Keratinocyte (primary cell): ENCODE measurements around the gene SLC44A5. TPM values are rescaled to one million over a fixed set of nuclear protein-coding genes. Genes with fewer than 3 reads are reported as not detected.

Experiments
- DNase-seq: peaks from one replicate; pipeline ENCODE4 v3.0.0-alpha.2; 2011; ENCODE audit warnings: low read depth, missing footprints, low spot score
- FAIRE-seq: peaks from 2 replicates; lab custom pipeline; 2011; peaks lifted over from hg19 to GRCh38; lab: Jason Lieb, UNC
- H2AFZ ChIP-seq: 2 replicates; pipeline ENCODE4 v1.6.0; 2012; ENCODE audit warnings: low read length, control low read depth, inconsistent platforms; ENCODE audit not compliant: control insufficient read depth
- H3K27ac ChIP-seq: 2 replicates; pipeline ENCODE4 v1.5.1; 2011; ENCODE audit warnings: low read length; ENCODE audit not compliant: control insufficient read depth, insufficient read depth
- H3K27me3 ChIP-seq: 3 replicates; pipeline ENCODE4 v1.6.0; 2011; ENCODE audit warnings: low read length; ENCODE audit not compliant: control insufficient read depth, insufficient read depth; ENCODE audit errors: extremely low read depth
- H3K36me3 ChIP-seq, 2 experiments: 2 replicates in 1 of 2; 3 replicates in 1 of 2; pipeline ENCODE4 v1.5.1; 2011; ENCODE audit warnings: low read length in 2 of 2, mild to moderate bottlenecking in 1 of 2; ENCODE audit not compliant: control insufficient read depth in 2 of 2, insufficient read depth in 2 of 2; ENCODE audit errors: extremely low read depth in 1 of 2
- H3K4me1 ChIP-seq: 3 replicates; pipeline ENCODE4 v1.5.1; 2011; ENCODE audit warnings: low read length; ENCODE audit not compliant: control insufficient read depth, insufficient read depth; ENCODE audit errors: extremely low read depth
- H3K4me2 ChIP-seq: 3 replicates; pipeline ENCODE4 v1.6.0; 2011; ENCODE audit warnings: low read depth, low read length; ENCODE audit not compliant: control insufficient read depth, insufficient read depth; ENCODE audit errors: extremely low read depth
- H3K4me3 ChIP-seq, 3 experiments: fragments of 200-600 bp in 1 of 3; sonication (generic) in 1 of 3; 2 replicates in 2 of 3; 3 replicates in 1 of 3; pipeline ENCODE4 v1.5.1; 2011 to 2016; ENCODE audit warnings: low read length in 3 of 3, mild to moderate bottlenecking in 3 of 3, control low read depth in 2 of 3, inconsistent platforms in 1 of 3, low read depth in 1 of 3, mixed read lengths in 1 of 3, mixed run types in 1 of 3, moderate library complexity in 1 of 3; ENCODE audit not compliant: control insufficient read depth in 2 of 3, insufficient read depth in 2 of 3; ENCODE audit errors: extremely low read depth in 1 of 3
- H3K79me2 ChIP-seq: 2 replicates; pipeline ENCODE4 v1.6.0; 2012; ENCODE audit warnings: low read length; ENCODE audit not compliant: control insufficient read depth, insufficient read depth
- H3K9ac ChIP-seq: 3 replicates; pipeline ENCODE4 v1.6.0; 2011; ENCODE audit warnings: low read length; ENCODE audit not compliant: control insufficient read depth, insufficient read depth; ENCODE audit errors: extremely low read depth
- H3K9me1 ChIP-seq: 3 replicates; pipeline ENCODE4 v1.6.0; 2011; ENCODE audit warnings: low read length; ENCODE audit not compliant: control insufficient read depth, insufficient read depth; ENCODE audit errors: extremely low read depth
- H3K9me3 ChIP-seq: 2 replicates; pipeline ENCODE4 v1.5.1; 2012; ENCODE audit warnings: low read depth, low read length; ENCODE audit not compliant: control insufficient read depth
- H4K20me1 ChIP-seq: 3 replicates; pipeline ENCODE4 v1.6.0; 2011; ENCODE audit warnings: low read length; ENCODE audit not compliant: control insufficient read depth, insufficient read depth; ENCODE audit errors: extremely low read depth
- EZH2 ChIP-seq: IDR thresholded peaks from one replicate; pipeline ENCODE4 v1.6.1; 2012; ENCODE audit warnings: inconsistent platforms, mild to moderate bottlenecking, low read length, moderate library complexity
- dilution Hi-C: fragments of 300-500 bp; cut with MboI; formaldehyde crosslinking; loops from one replicate; pipeline ENCODE4 v1.7.0; 2020; ENCODE audit warnings: low sequenced_read_pairs; ENCODE audit not compliant: extremely low pct_ligation_motif_present
- polyA plus RNA-seq, 5 experiments: library from polyadenylated mRNA; depleted of rRNA in 3 of 5; stranded (reverse) in 3 of 5; stranded (forward) in 1 of 5; unstranded in 1 of 5; fragments of >200 nt; gene quantifications; 1 replicate in 1 of 5; 2 replicates in 3 of 5; 3 replicates in 1 of 5; pipeline versions ENCODE4 v1.2.1 to v1.2.3, GENCODE V29; 2011 to 2012; ENCODE audit warnings: missing spikeins in 2 of 5, low read depth in 1 of 5, low replicate concordance in 1 of 5
- TF ChIP-seq, protein P1 (sequence below), 3 experiments: IDR thresholded peaks in 1 of 3; conservative IDR thresholded peaks in 1 of 3; optimal IDR thresholded peaks in 1 of 3; 2 replicates in 2 of 3; 3 replicates in 1 of 3; pipeline versions ENCODE3 to v1.5.1; 2011; ENCODE audit warnings: low read length in 3 of 3, mild to moderate bottlenecking in 3 of 3, moderate library complexity in 2 of 3, control low read depth in 1 of 3, inconsistent platforms in 1 of 3; ENCODE audit not compliant: insufficient read depth in 2 of 3; ENCODE audit errors: extremely low read depth in 1 of 3

Gene SLC44A5
- polyA plus RNA-seq, 1 donor (not counting 4 experiments of a cell fraction or from before 2014, with no cell fraction given): 0.72 TPM

- H4K20me1 ChIP-seq: no peaks in the 10 kb centered on the region
- H3K9me3 ChIP-seq: no peaks in the 10 kb centered on the region
- no peaks in the 10 kb centered on the region for H3K27me3 ChIP-seq
- no peak for FAIRE-seq
- H3K9me1 ChIP-seq: no peaks in the 10 kb centered on the region
- DNase-seq: no peak
- H3K4me1 ChIP-seq: no peaks in the 10 kb centered on the region
- no peaks in the 10 kb centered on the region for H3K79me2 ChIP-seq
- no peak overlapping the region for H3K4me3 ChIP-seq
- dilution Hi-C loops: no loop called here
- no peak overlapping the region for H3K27ac ChIP-seq
- H3K9ac ChIP-seq: no peak overlapping the region
- no peak for TF ChIP-seq EZH2
- no peak overlapping the region for H3K4me2 ChIP-seq
- H3K36me3 ChIP-seq: no peaks in the 10 kb centered on the region
- no peak overlapping the region for H2AFZ ChIP-seq
These were observed 139.7 kb downstream of the SLC44A5 start for GRCh38 chr1:75471252-75471651.

- Histone ChIP-seq H3K4me1 (no peaks in the 10 kb centered on the region), H3K9me3 (no peaks in the 10 kb centered on the region), H3K9ac (no peak overlapping the region), H2AFZ (no peak overlapping the region), H3K27ac (no peak overlapping the region), H3K36me3 (no peaks in the 10 kb centered on the region), H3K27me3 (no peaks in the 10 kb centered on the region), H3K9me1 (no peaks in the 10 kb centered on the region), H3K79me2 (no peaks in the 10 kb centered on the region), H4K20me1 (no peaks in the 10 kb centered on the region), H3K4me2 (no peak overlapping the region), H3K4me3 (no peak overlapping the region)
- DNase-seq: no peak
- no peak for TF ChIP-seq EZH2
- TF ChIP-seq, protein P1, sequence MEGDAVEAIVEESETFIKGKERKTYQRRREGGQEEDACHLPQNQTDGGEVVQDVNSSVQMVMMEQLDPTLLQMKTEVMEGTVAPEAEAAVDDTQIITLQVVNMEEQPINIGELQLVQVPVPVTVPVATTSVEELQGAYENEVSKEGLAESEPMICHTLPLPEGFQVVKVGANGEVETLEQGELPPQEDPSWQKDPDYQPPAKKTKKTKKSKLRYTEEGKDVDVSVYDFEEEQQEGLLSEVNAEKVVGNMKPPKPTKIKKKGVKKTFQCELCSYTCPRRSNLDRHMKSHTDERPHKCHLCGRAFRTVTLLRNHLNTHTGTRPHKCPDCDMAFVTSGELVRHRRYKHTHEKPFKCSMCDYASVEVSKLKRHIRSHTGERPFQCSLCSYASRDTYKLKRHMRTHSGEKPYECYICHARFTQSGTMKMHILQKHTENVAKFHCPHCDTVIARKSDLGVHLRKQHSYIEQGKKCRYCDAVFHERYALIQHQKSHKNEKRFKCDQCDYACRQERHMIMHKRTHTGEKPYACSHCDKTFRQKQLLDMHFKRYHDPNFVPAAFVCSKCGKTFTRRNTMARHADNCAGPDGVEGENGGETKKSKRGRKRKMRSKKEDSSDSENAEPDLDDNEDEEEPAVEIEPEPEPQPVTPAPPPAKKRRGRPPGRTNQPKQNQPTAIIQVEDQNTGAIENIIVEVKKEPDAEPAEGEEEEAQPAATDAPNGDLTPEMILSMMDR (optimal IDR thresholded peaks at IDR 0.05 in 1 of 3, IDR thresholded peaks at IDR 0.05 in 1 of 3, conservative IDR thresholded peaks at IDR 0.05 in 1 of 3; ENCODE audit: extremely low read depth in 1 of 3, insufficient read depth in 2 of 3, low read length in 3 of 3): no peak
- dilution Hi-C loops: no loop called here
- FAIRE-seq: no peak
These were observed 140.5 kb downstream of the SLC44A5 start for GRCh38 chr1:75470448-75470847.

DNA sequence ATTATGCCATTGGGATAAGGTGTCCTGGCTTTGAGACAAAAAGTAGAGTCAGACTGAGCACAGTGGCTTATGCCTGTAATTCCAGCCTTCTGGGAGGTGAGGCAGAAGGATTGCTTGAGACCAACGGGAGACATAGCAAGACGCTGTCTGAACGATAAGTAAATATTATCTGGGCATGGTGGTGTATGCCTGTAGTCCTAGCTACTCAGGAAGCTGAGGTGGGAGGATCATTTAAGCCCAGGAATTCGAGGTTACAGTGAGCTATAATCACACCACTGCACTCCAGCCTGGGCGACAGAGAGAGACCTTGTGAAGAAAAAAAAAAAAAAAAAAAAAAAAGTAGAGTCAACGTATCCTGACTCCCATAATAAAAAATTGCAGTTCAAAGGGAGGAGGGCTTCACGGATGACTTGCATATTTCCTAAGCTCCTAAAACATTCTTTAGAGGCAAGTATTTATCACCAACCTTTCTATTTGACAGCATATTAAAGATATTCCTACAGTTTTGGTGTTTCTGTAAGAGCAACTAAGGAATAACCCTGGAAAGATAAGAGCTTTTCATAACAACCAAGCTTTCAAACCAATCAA is 141.2 kb downstream of the SLC44A5 start:
- FAIRE-seq (no peak), DNase-seq (no peak)
- Histone ChIP-seq H2AFZ (no peak overlapping the region), H3K9me1 (no peaks in the 10 kb centered on the region), H3K4me3 (no peak overlapping the region), H3K79me2 (no peaks in the 10 kb centered on the region), H3K27ac (no peak overlapping the region), H3K27me3 (no peaks in the 10 kb centered on the region), H3K4me1 (no peaks in the 10 kb centered on the region), H3K9ac (no peak overlapping the region), H3K4me2 (no peak overlapping the region), H4K20me1 (no peaks in the 10 kb centered on the region), H3K36me3 (no peaks in the 10 kb centered on the region), H3K9me3 (no peaks in the 10 kb centered on the region)
- dilution Hi-C loops: no loop called here
- TF ChIP-seq, protein P1 (optimal IDR thresholded peaks at IDR 0.05 in 1 of 3, IDR thresholded peaks at IDR 0.05 in 1 of 3, conservative IDR thresholded peaks at IDR 0.05 in 1 of 3; ENCODE audit: extremely low read depth in 1 of 3, insufficient read depth in 2 of 3, low read length in 3 of 3): no peak
- no peak for TF ChIP-seq EZH2
